Measurements from ENCODE around the gene SLC10A3.

SLC10A3 gene

DNA sequence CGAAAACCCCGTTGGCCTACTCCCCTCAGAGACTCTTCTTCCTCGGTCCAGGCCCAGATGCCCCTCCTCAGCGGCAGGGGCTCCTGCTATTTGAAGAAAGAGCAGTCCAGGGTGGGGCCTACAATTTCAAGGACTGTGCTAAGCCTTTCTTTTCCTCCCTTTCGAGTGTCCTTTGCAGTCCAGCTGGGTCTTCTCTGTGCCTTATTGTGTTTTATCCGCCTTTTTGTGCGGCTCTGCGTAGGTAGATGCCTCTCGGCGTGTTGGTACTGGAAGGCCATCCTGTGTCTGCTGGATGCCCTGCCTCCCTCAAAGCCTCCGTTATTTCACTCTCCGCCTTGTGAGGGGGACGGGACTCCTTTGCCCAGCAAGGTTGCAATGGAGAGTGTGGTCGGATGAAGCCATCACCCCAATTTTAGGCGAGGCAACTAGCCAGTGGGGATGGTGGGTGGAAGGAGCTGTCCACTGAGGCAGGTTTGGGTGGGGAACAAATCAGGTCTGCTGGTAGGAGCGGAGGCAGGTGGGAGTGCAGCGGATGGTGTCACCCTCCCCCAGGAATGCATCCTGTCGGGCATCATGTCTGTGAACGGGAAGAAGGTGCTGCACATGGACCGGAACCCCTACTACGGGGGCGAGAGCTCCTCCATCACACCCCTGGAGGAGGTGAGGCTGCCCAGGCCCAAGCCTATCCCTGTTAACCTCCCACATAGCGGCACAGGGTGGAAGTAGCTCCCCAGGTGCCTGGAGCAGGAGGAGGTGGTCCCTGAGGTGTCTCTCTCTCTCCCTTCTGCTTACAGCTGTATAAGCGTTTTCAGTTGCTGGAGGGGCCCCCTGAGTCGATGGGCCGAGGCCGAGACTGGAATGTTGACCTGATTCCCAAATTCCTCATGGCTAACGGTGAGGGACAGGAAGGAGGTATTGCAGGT lies 52.2 kb downstream of the SLC10A3 start:
- DNase-seq = no peak

Measured in NCI-H524 (cell line).